H9 (cell line): Measurements from ENCODE around the gene CTIF. TPM values are rescaled to one million over a fixed set of nuclear protein-coding genes. Genes with fewer than 3 reads are reported as not detected.

Experiments used
- DNase-seq: peaks from one replicate; pipeline ENCODE4 v3.0.0-alpha.2; 2017
- H2AFZ ChIP-seq: one replicate; pipeline ENCODE4 v1.6.1; 2013; ENCODE audit warnings: mild to moderate bottlenecking, low read length, control low read depth, moderate library complexity
- H2AK5ac ChIP-seq: 2 replicates; pipeline ENCODE4 v1.6.1; 2013; ENCODE audit warnings: low read length, control low read depth, mixed read lengths; ENCODE audit not compliant: insufficient read length
- H2BK120ac ChIP-seq: one replicate; pipeline ENCODE4 v1.6.1; 2013; ENCODE audit warnings: low read depth, mild to moderate bottlenecking, low read length, control low read depth, inconsistent platforms; ENCODE audit not compliant: poor library complexity, severe bottlenecking
- H2BK12ac ChIP-seq: 2 replicates; pipeline ENCODE4 v1.6.1; 2013; ENCODE audit warnings: low read length, control low read depth, mixed read lengths, low read depth; ENCODE audit not compliant: insufficient read length
- H2BK15ac ChIP-seq: 2 replicates; pipeline ENCODE4 v1.6.1; 2013; ENCODE audit warnings: low read depth, low read length, control low read depth
- H2BK20ac ChIP-seq: one replicate; pipeline ENCODE4 v1.6.1; 2013; ENCODE audit warnings: low read depth, mild to moderate bottlenecking, low read length, control low read depth, inconsistent platforms; ENCODE audit not compliant: poor library complexity, severe bottlenecking
- H2BK5ac ChIP-seq: 2 replicates; pipeline ENCODE4 v1.6.1; 2013; ENCODE audit warnings: low read length, control low read depth, mixed read lengths; ENCODE audit not compliant: insufficient read length
- H3K14ac ChIP-seq: 2 replicates; pipeline ENCODE4 v1.6.1; 2013; ENCODE audit warnings: low read length, control low read depth; ENCODE audit not compliant: insufficient read depth
- H3K18ac ChIP-seq: 2 replicates; pipeline ENCODE4 v1.6.1; 2013; ENCODE audit warnings: low read depth, mild to moderate bottlenecking, mixed read lengths, low read length, control low read depth; ENCODE audit not compliant: insufficient read length
- H3K23ac ChIP-seq: 2 replicates; pipeline ENCODE4 v1.6.1; 2013; ENCODE audit warnings: low read length, control low read depth, mixed read lengths, low read depth; ENCODE audit not compliant: insufficient read length
- H3K23me2 ChIP-seq: 2 replicates; pipeline ENCODE4 v1.6.1; 2013; ENCODE audit warnings: low read depth, mild to moderate bottlenecking, mixed read lengths, low read length, control low read depth; ENCODE audit not compliant: insufficient read length, poor library complexity, severe bottlenecking
- H3K27ac ChIP-seq: 2 replicates; pipeline ENCODE4 v1.5.1; 2013; ENCODE audit warnings: low read length, control low read depth, mixed read lengths, low read depth; ENCODE audit not compliant: insufficient read length
- H3K27me3 ChIP-seq: 2 replicates; pipeline ENCODE4 v1.6.1; 2013; ENCODE audit warnings: low read length, control low read depth, inconsistent platforms; ENCODE audit not compliant: insufficient read depth
- H3K4ac ChIP-seq: 2 replicates; pipeline ENCODE4 v1.6.1; 2013; ENCODE audit warnings: low read depth, mild to moderate bottlenecking, control low read depth, inconsistent platforms, low read length, moderate library complexity
- H3K4me1 ChIP-seq: 2 replicates; pipeline ENCODE4 v1.6.1; 2013; ENCODE audit warnings: low read length, control low read depth, inconsistent platforms; ENCODE audit not compliant: insufficient read depth
- H3K4me2 ChIP-seq: 2 replicates; pipeline ENCODE4 v1.6.1; 2013; ENCODE audit warnings: low read length, control low read depth, mixed read lengths; ENCODE audit not compliant: insufficient read length, insufficient read depth
- H3K56ac ChIP-seq: 2 replicates; pipeline ENCODE4 v1.6.1; 2013; ENCODE audit warnings: low read depth, mild to moderate bottlenecking, mixed read lengths, low read length, control low read depth; ENCODE audit not compliant: insufficient read length
- H3K79me1 ChIP-seq: 2 replicates; pipeline ENCODE4 v1.6.1; 2013; ENCODE audit warnings: low read depth, mild to moderate bottlenecking, moderate library complexity, low read length, control low read depth, inconsistent platforms; ENCODE audit not compliant: insufficient read depth, poor library complexity, severe bottlenecking
- H3K79me2 ChIP-seq: 2 replicates; pipeline ENCODE4 v1.6.1; 2013; ENCODE audit warnings: low read length, control low read depth, inconsistent platforms; ENCODE audit not compliant: insufficient read depth
- H3K9ac ChIP-seq: 2 replicates; pipeline ENCODE4 v1.6.1; 2013; ENCODE audit warnings: low read length, control low read depth, mixed read lengths; ENCODE audit not compliant: insufficient read length; ENCODE audit errors: extremely low read depth
- H3K9me3 ChIP-seq: one replicate; pipeline ENCODE4 v1.6.1; 2013; ENCODE audit warnings: low read depth, low read length, inconsistent platforms; ENCODE audit not compliant: control insufficient read depth
- H3T11ph ChIP-seq: one replicate; pipeline ENCODE4 v1.6.1; 2013; ENCODE audit warnings: mild to moderate bottlenecking, low read length, control low read depth, inconsistent platforms
- H4K20me1 ChIP-seq: one replicate; pipeline ENCODE4 v1.6.1; 2013; ENCODE audit not compliant: control insufficient read depth, insufficient read length, insufficient read depth
- H4K5ac ChIP-seq: 2 replicates; pipeline ENCODE4 v1.6.1; 2013; ENCODE audit warnings: low read depth, mild to moderate bottlenecking, mixed read lengths, low read length, control low read depth; ENCODE audit not compliant: insufficient read length
- H4K8ac ChIP-seq: replicated peaks from 2 replicates; pipeline ENCODE4 v1.6.1; 2013; ENCODE audit warnings: low read length, control low read depth, mixed read lengths, low read depth; ENCODE audit not compliant: insufficient read length
- H4K91ac ChIP-seq: 2 replicates; pipeline ENCODE4 v1.6.1; 2013; ENCODE audit warnings: low read depth, mild to moderate bottlenecking, moderate library complexity, mixed read lengths, low read length, control low read depth; ENCODE audit not compliant: insufficient read length
- H3K27ac Mint-ChIP-seq, 3 experiments: 2 replicates in 2 of 3; 3 replicates in 1 of 3; pipeline ENCODE4 v1.8.0; 2020 to 2021; ENCODE audit warnings: mixed read lengths in 3 of 3, mild to moderate bottlenecking in 1 of 3, moderate library complexity in 1 of 3
- H3K27me3 Mint-ChIP-seq: 2 replicates; pipeline ENCODE4 v1.8.0; 2021; ENCODE audit warnings: low read depth, mild to moderate bottlenecking, moderate library complexity, mixed read lengths
- H3K36me3 Mint-ChIP-seq, 3 experiments: 2 replicates in 2 of 3; 3 replicates in 1 of 3; pipeline ENCODE4 v1.8.0; 2020 to 2021; ENCODE audit warnings: low read depth in 3 of 3, mixed read lengths in 3 of 3; ENCODE audit not compliant: insufficient read depth in 1 of 3
- H3K4me1 Mint-ChIP-seq, 2 experiments: 2 replicates each; pipeline ENCODE4 v1.8.0; 2020; ENCODE audit warnings: mixed read lengths in 2 of 2
- H3K4me3 Mint-ChIP-seq, 2 experiments: 2 replicates in 1 of 2; 3 replicates in 1 of 2; pipeline ENCODE4 v1.8.0; 2020 to 2021; ENCODE audit warnings: mild to moderate bottlenecking in 2 of 2, mixed read lengths in 2 of 2, moderate library complexity in 1 of 2
- H3K9me3 Mint-ChIP-seq, 2 experiments: 2 replicates in 1 of 2; 3 replicates in 1 of 2; pipeline ENCODE4 v1.8.0; 2020; ENCODE audit warnings: mild to moderate bottlenecking in 2 of 2, mixed read lengths in 2 of 2, moderate library complexity in 1 of 2
- CTCF ChIP-seq: fragments of 200-600 bp; sonication (generic); conservative IDR thresholded peaks from 3 replicates; pipeline ENCODE4 v1.8.0; 2021; ENCODE audit warnings: antibody characterized with exemption, mild to moderate bottlenecking
- WGBS: extraction: QIAGEN DNeasy Blood & Tissue Kit; methylation state at CpG from one replicate; pipeline ENCODE4 v1.1.7; 2013; ENCODE audit warnings: missing lambda C conversion rate, low lambda C conversion rate, mixed read lengths; ENCODE audit not compliant: insufficient read length; ENCODE audit errors: extremely low coverage; 5-methylcytosine and 5-hydroxymethylcytosine counted together
- total RNA-seq: library from RNA; stranded (reverse); gene quantifications from 2 replicates; pipeline ENCODE4 v1.2.1, GENCODE V29; 2021

CTIF gene
- total RNA-seq, 1 experiment from 2014 or later = 15.8 TPM

DNA sequence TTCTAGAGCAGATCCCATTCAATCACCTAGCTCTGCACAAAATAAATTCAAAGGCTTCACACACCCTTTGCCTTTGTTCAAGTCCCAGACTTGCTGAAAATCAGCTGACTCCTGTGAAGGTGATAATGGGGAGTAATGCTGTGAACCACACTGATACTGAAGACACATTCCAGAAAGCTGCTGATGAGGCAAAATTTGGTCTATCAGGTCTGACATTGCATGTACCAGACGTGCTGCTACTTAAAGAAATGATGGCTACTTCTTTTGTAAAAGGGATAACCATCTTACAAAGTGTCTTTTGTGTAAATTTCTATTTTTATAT, 7.8 kb upstream of the CTIF start:
- Histone ChIP-seq H3K4me1 (no peaks in the 10 kb centered on the region), H4K5ac (no peak overlapping the region), H3K23me2 (no peaks in the 10 kb centered on the region), H3K79me1 (no peaks in the 10 kb centered on the region), H3K79me2 (no peaks in the 10 kb centered on the region), H2AK5ac (no peak overlapping the region), H3K4ac (no peak overlapping the region), H3K4me2 (no peak overlapping the region), H2BK120ac (no peak overlapping the region), H2BK20ac (no peak overlapping the region), H3K27ac (no peak overlapping the region), H4K91ac (no peak overlapping the region), H3K56ac (no peak overlapping the region), H3K23ac (no peak overlapping the region), H3T11ph (no peak overlapping the region), H2BK12ac (no peak overlapping the region), H2BK15ac (no peak overlapping the region), H2AFZ (no peak overlapping the region), H4K20me1 (no peaks in the 10 kb centered on the region), H4K8ac (no peak overlapping the region), H3K9ac (no peak overlapping the region), H3K14ac (no peak overlapping the region), H3K9me3 (no peaks in the 10 kb centered on the region), H3K27me3 (no peaks in the 10 kb centered on the region), H2BK5ac (no peak overlapping the region), H3K18ac (no peak overlapping the region)
- Mint-ChIP-seq H3K4me1 (peaks cover 9 to 13% of the 10 kb centered on the region in 2 experiments), H3K27ac (no peak overlapping the region), H3K4me3 (no peak overlapping the region), H3K9me3 (no peaks in the 10 kb centered on the region), H3K27me3 (peaks cover 15% of the 10 kb centered on the region), H3K36me3 (no peaks in the 10 kb centered on the region)
- DNase-seq = no peak
- no peak for TF ChIP-seq CTCF
- no CpG with 5 or more reads among the region's 1 CpG for WGBS
